ENCODE measurements around the gene MEF2D. TPM values are rescaled to one million over a fixed set of nuclear protein-coding genes. Genes with fewer than 3 reads are reported as not detected.

MEF2D gene
- total RNA-seq, 1 donor from 2014 or later = 20.7 TPM

DNA sequence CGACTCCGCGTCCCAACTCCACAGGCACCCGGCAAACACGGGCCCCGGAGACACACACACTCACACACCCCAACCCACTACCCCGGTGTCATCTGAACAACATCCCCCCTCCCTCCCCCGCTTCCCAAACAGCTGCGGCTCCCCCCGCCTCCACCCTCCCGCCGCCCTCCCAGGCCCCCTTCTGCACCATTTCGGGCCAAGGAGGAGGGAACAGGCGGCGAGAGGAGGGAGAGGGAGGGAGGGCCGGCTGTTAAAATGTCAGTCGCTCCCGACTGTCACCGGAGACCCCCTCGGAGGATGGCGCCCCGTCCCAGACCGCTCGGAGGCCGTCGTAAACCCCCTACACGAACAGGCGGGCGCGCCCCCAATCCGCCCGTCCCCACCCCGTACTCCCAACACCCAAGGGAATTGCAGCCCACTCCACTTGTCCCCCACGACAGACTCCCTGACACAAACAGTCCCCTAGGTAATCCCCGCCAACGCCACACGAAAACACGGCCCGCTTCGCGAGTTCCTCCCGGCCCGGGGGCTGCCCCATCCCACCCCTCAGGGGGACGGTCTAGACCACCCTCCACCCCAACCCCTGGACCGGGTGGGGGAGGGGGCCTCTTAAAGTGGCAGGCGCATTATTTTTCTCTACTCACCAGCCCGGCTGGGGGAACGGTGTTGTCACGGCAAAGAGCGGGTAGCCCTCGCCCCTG, 583 bp downstream of the MEF2D start:
- H3K4me1 Mint-ChIP-seq (ENCODE audit: unreplicated experiment) = peaks cover 56% of the 10 kb centered on the region
- H3K9me3 Mint-ChIP-seq = no peaks in the 10 kb centered on the region
- H3K27ac Mint-ChIP-seq = peak overlapping the region; percentile 93
- H3K4me3 Mint-ChIP-seq = peak overlapping the region; percentile 91
- no peak for DNase-seq (ENCODE audit: extremely low spot score, unreplicated experiment)
- TF ChIP-seq, protein P1, sequence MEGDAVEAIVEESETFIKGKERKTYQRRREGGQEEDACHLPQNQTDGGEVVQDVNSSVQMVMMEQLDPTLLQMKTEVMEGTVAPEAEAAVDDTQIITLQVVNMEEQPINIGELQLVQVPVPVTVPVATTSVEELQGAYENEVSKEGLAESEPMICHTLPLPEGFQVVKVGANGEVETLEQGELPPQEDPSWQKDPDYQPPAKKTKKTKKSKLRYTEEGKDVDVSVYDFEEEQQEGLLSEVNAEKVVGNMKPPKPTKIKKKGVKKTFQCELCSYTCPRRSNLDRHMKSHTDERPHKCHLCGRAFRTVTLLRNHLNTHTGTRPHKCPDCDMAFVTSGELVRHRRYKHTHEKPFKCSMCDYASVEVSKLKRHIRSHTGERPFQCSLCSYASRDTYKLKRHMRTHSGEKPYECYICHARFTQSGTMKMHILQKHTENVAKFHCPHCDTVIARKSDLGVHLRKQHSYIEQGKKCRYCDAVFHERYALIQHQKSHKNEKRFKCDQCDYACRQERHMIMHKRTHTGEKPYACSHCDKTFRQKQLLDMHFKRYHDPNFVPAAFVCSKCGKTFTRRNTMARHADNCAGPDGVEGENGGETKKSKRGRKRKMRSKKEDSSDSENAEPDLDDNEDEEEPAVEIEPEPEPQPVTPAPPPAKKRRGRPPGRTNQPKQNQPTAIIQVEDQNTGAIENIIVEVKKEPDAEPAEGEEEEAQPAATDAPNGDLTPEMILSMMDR (conservative IDR thresholded peaks at IDR 0.05) = no peak
- no peaks in the 10 kb centered on the region for H3K27me3 Mint-ChIP-seq
- H3K36me3 Mint-ChIP-seq = no peaks in the 10 kb centered on the region

- Mint-ChIP-seq H3K9me3 (no peaks in the 10 kb centered on the region), H3K36me3 (no peaks in the 10 kb centered on the region), H3K4me3 (peak overlapping the region; percentile 89), H3K27me3 (no peaks in the 10 kb centered on the region), H3K4me1 (ENCODE audit: unreplicated experiment) (peaks cover 52% of the 10 kb centered on the region), H3K27ac (peak overlapping the region; percentile 74)
- TF ChIP-seq, protein P1 (conservative IDR thresholded peaks at IDR 0.05) = no peak
- no peak for DNase-seq (ENCODE audit: extremely low spot score, unreplicated experiment)
These were observed 1.3 kb downstream of the MEF2D start for GRCh38 chr1:156499194-156499841.

DNA sequence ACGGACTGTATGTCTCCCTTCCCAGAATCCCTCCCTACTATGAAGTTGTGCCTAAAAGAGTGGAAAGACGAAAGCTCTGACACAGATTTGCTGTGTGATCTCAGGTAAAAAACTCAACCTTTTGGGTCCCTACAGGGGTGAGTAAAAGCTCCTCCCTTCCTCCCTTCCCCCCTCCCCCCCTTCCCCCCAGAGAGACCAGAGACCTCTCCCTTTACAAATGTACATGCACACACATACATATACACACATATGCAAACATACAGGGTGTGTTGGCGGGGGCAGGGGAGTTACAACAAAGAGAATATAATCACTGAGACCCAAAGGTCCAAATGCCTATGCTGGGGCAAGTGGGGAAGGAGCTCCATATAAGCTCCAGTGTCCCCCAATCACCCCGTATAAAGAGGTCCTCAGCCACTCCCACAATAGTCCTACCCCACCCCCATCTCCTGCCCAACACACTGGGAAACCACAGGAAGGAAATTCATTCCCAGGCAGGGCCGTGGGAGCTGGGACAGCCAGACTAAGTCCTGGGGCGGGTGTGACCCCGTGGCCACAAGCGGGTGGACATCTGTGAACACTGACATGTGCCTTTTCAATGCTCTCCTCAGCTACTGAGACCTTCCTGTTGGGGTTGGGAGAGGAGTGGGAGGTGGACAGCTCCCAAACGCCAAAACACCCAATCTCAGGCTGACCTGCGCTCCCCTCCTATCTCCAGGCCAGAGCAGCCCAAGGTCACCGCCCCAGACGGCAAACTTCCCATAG, 2.0 kb downstream of the MEF2D start:
- peak overlapping the region; percentile 74 for H3K27ac Mint-ChIP-seq
- H3K36me3 Mint-ChIP-seq = no peaks in the 10 kb centered on the region
- peak overlapping the region; percentile 89 for H3K4me3 Mint-ChIP-seq
- TF ChIP-seq, protein P1 (conservative IDR thresholded peaks at IDR 0.05) = no peak
- no peak for DNase-seq (ENCODE audit: extremely low spot score, unreplicated experiment)
- peaks cover 45% of the 10 kb centered on the region for H3K4me1 Mint-ChIP-seq (ENCODE audit: unreplicated experiment)
- no peaks in the 10 kb centered on the region for H3K9me3 Mint-ChIP-seq
- no peaks in the 10 kb centered on the region for H3K27me3 Mint-ChIP-seq

DNA sequence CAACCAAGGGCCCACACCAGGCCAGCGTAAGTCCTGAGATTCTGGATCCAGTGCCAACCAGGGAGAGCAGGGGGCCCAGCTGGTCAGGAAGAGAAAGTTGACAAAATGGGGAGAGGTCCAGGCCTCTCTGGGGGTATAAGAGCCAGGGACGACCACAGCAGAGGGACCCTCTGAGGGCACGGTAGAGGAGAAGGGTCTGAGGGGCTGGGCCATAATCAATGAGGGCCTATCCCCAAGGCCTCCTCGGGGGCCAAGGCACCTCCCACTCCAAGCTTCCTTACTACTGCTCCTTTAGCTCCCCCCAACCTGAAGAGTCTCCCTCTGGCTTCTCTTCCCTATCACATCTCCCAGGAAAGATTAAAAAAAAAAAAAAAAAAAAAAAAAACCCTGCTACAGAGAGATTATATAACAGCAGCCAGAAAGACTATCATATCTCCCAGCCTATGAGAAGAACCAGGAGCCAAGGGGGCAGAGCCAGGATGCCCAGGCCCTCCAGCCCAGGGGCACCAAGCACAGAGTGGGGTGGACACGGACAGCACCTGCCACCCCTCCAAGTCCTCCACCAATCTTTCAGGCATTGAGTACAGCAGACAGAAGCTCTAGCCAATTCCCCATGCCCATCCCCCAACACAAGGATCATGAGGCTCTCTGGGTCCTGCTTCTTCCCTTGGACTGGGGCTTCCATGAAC, 2.7 kb downstream of the MEF2D start:
- DNase-seq (ENCODE audit: extremely low spot score, unreplicated experiment) = no peak
- peaks cover 42% of the 10 kb centered on the region for H3K4me1 Mint-ChIP-seq (ENCODE audit: unreplicated experiment)
- H3K9me3 Mint-ChIP-seq = no peaks in the 10 kb centered on the region
- H3K27me3 Mint-ChIP-seq = no peaks in the 10 kb centered on the region
- peak overlapping the region; percentile 52 for H3K27ac Mint-ChIP-seq
- peak overlapping the region; percentile 89 for H3K4me3 Mint-ChIP-seq
- no peaks in the 10 kb centered on the region for H3K36me3 Mint-ChIP-seq
- TF ChIP-seq, protein P1 (conservative IDR thresholded peaks at IDR 0.05) = no peak

DNA sequence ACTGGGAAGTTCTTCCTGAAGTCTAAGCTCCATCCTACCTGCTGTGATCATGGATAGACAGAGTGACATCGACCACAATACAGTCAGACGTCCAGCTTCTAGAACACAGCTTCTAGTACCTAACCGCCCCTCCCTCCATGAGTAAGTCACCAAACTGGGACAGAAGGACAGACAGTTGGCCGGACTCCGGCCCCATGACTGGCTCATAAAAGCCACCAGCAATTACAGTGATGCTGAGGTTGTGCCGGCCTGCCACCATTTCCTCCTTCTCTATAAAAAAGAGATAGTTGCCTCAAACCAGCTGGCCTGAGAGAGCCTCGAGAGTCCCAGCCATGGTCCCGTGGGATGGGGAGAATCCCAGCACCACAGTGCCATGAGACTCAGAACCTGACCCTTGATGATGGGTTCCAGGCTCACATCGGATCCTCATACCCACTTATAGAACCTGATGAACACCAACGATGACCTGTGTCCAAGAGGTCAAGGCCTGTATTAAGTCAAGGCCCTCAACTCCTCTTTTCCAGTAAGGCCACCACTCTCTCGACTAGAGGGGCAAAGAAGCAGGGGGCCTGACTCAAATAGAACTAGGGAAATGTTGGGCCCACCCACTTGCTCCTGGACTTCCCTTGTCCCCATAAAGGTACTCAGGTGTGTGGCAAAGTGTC, 3.4 kb downstream of the MEF2D start:
- no peak for DNase-seq (ENCODE audit: extremely low spot score, unreplicated experiment)
- Mint-ChIP-seq H3K36me3 (no peaks in the 10 kb centered on the region), H3K27ac (peak overlapping the region; percentile 10), H3K27me3 (no peaks in the 10 kb centered on the region), H3K4me3 (peak overlapping the region; percentile 34), H3K9me3 (no peaks in the 10 kb centered on the region), H3K4me1 (ENCODE audit: unreplicated experiment) (peaks cover 46% of the 10 kb centered on the region)
- TF ChIP-seq, protein P1 (conservative IDR thresholded peaks at IDR 0.05) = no peak
